Muscle of arm (tissue), 12 donors: ENCODE measurements around the gene FERMT3. TPM values are rescaled to one million over a fixed set of nuclear protein-coding genes. Genes with fewer than 3 reads are reported as not detected.

ENCODE experiments used
- DNase-seq: peaks from one replicate; pipeline ENCODE4 v3.0.0-alpha.2; 2013
- polyA plus RNA-seq, 12 donors: library from polyadenylated mRNA; unstranded; fragments of 120-200 nt; gene quantifications; one replicate each; pipeline ENCODE4 v1.2.1, GENCODE V29; 2013; ENCODE audit not compliant: insufficient read length in 12 of 12

The FERMT3 gene
- polyA plus RNA-seq, 12 donors, result 5.2 to 16.7 (median 7.5) TPM; not detected in 1

GRCh38 chr11:64247729-64248531, 41.4 kb downstream of the FERMT3 start:
- DNase-seq, result no peak

- DNase-seq, result no peak
These were observed 42.1 kb downstream of the FERMT3 start for GRCh38 chr11:64248578-64248977.

GRCh38 chr11:64249038-64249437, 42.5 kb downstream of the FERMT3 start:
- DNase-seq, result no peak

- no peak for DNase-seq
These were observed 43.3 kb downstream of the FERMT3 start for GRCh38 chr11:64249563-64250414.

- no peak for DNase-seq
These were observed 44.0 kb downstream of the FERMT3 start for GRCh38 chr11:64250415-64251015.

GRCh38 chr11:64251016-64251752, 44.7 kb downstream of the FERMT3 start, which contains the start of gene PLCB3:
Gene PLCB3, plus strand, starts transcription at chr11:64251530. Its CDS starts 120 bp downstream, at chr11:64251650.
- DNase-seq, result no peak

GRCh38 chr11:64251753-64252002, 45.2 kb downstream of the FERMT3 start:
- DNase-seq, result no peak

- DNase-seq, result no peak
These were observed 45.7 kb downstream of the FERMT3 start for GRCh38 chr11:64252003-64252872.

GRCh38 chr11:64253043-64253442, 46.5 kb downstream of the FERMT3 start:
- DNase-seq, result no peak

GRCh38 chr11:64253481-64253880, 47.0 kb downstream of the FERMT3 start:
- DNase-seq, result no peak

GRCh38 chr11:64254326-64254725, 47.8 kb downstream of the FERMT3 start:
- no peak for DNase-seq

- no peak for DNase-seq
These were observed 48.9 kb downstream of the FERMT3 start for GRCh38 chr11:64255135-64256128.

- DNase-seq, result no peak
These were observed 49.8 kb downstream of the FERMT3 start for GRCh38 chr11:64256300-64256699.

- no peak for DNase-seq
These were observed 51.8 kb downstream of the FERMT3 start for GRCh38 chr11:64258356-64258755.

- DNase-seq, result no peak
These were observed 52.5 kb downstream of the FERMT3 start for GRCh38 chr11:64258946-64259532.

GRCh38 chr11:64259533-64260067, 53.1 kb downstream of the FERMT3 start:
- DNase-seq, result no peak

GRCh38 chr11:64260147-64260708, 53.7 kb downstream of the FERMT3 start:
- DNase-seq, result no peak

- no peak for DNase-seq
These were observed 55.1 kb downstream of the FERMT3 start for GRCh38 chr11:64261556-64262080.
